Heart right ventricle (tissue), 16 donors: Measurements from ENCODE around the gene NECAB2. TPM values are rescaled to one million over a fixed set of nuclear protein-coding genes. Genes with fewer than 3 reads are reported as not detected.

Experiments used
- ATAC-seq, 8 donors: fragments of 200-7000 bp; cut with Tn5 transposase; one replicate each; pipeline ENCODE4 v1.9.1; 2020; ENCODE audit warnings: mild to moderate bottlenecking in 8 of 8, moderate library complexity in 8 of 8, moderate number of reproducible peaks in 1 of 8
- DNase-seq, 2 donors: peaks; one replicate each; pipeline ENCODE4 v3.0.0-alpha.2; 2020
- H3K27ac ChIP-seq, 10 donors: fragments of 200-600 bp; sonication (generic) in 2 of 10; one replicate each; pipeline versions ENCODE4 v1.5.0 to v1.8.0; 2020 to 2022; ENCODE audit warnings: mild to moderate bottlenecking in 3 of 10
- H3K27me3 ChIP-seq, 7 donors: fragments of 200-600 bp; one replicate each; pipeline ENCODE4 v1.8.0; 2021 to 2022; ENCODE audit warnings: mild to moderate bottlenecking in 2 of 7
- H3K36me3 ChIP-seq, 9 donors: fragments of 200-600 bp; sonication (generic) in 1 of 9; one replicate each; pipeline versions ENCODE4 v1.5.0 to v1.8.0; 2020 to 2022; ENCODE audit warnings: mild to moderate bottlenecking in 2 of 9
- H3K4me1 ChIP-seq, 9 donors: fragments of 200-600 bp; sonication (generic) in 1 of 9; one replicate each; pipeline versions ENCODE4 v1.5.0 to v1.8.0; 2020 to 2022; ENCODE audit warnings: mild to moderate bottlenecking in 4 of 9
- H3K4me3 ChIP-seq, 10 donors: fragments of 200-600 bp; sonication (generic) in 2 of 10; one replicate each; pipeline versions ENCODE4 v1.5.0 to v1.8.0; 2020 to 2022; ENCODE audit warnings: mild to moderate bottlenecking in 7 of 10, moderate library complexity in 2 of 10
- H3K9me3 ChIP-seq, 11 donors: fragments of 200-600 bp in 10 of 11; sonication (generic) in 2 of 11; one replicate each; pipeline versions ENCODE4 v1.5.0 to v1.8.0; 2013 to 2022; ENCODE audit warnings: mild to moderate bottlenecking in 2 of 11, control low read depth in 1 of 11, moderate library complexity in 1 of 11
- CTCF ChIP-seq, 9 donors: fragments of 200-600 bp; sonication (generic) in 2 of 9; IDR thresholded peaks; one replicate each; pipeline versions ENCODE4 v1.5.0 to v1.8.0; 2021 to 2022; ENCODE audit warnings: antibody characterized with exemption in 9 of 9, mild to moderate bottlenecking in 5 of 9, moderate library complexity in 1 of 9
- WGBS, 2 donors: extraction: QIAGEN DNeasy Blood & Tissue Kit; methylation state at CpG; one replicate each; pipeline ENCODE4 v1.1.7; 2013; ENCODE audit warnings: inconsistent platforms in 1 of 2; 5-methylcytosine and 5-hydroxymethylcytosine counted together
- intact Hi-C, 10 donors: fragments of 100-400 bp; cut with DNase I; formaldehyde crosslinking; loops; one replicate each; pipeline versions ENCODE4 v1.11.1 to v1.14.2; 2022
- polyA plus RNA-seq, 2 donors: library from polyadenylated mRNA; stranded (reverse); fragments of 200-250 nt; gene quantifications; one replicate each; pipeline ENCODE4 v1.2.3, GENCODE V29; 2013
- total RNA-seq, 10 donors: library from RNA; stranded (reverse); fragmentation: NEBNext Ultra II Directional in 3 of 10; extraction: Animal tissue kit (Norgen Biotek cat#: 25700) in 3 of 10; gene quantifications; one replicate each; pipeline versions ENCODE4 v1.2.1 to v1.2.4, GENCODE V29; 2021 to 2023
- donor health status: Arrhythmogenic right ventricular cardiomyopathy.
- donor health status: ischemic (EF 13 %, LVEDD 7.1; RV severe dilation, severe dysfunction).
- donor health status: healthy with polysubstance abuse.
- donor health status: DM: no; HTN: yes; CAD: no.
- donor health status: DM: no; HTN: no; CAD: no.
- donor health status: ischemic (EF 25% LVEDD 6.9; RV normal size, moderate dysfunction).
- donor health status: ischemic (EF 25% LVEDD 5.7; RV mildly dilated, moderate dysfunction).
- donor health status: healthy.
- donor health status: DM: yes; HTN: yes; CAD: no.
- donor health status: Ischemic cardiomyopathy.
- donor health status: ischemic (EF 35%, LVEDD 5.7; RV mildly dilated, moderate dysfunction).
- donor health status: nonischemic (EF 11% LVEDD 7.7; RV severe dilation, severe dysfunction).
- donor health status: DM: yes; HTN: yes; CAD: no.
- donor health status: PGD.
- donor health status: ischemic (EF 29% LVEDD 5.4; RV normal size, mild dysfunction).
- donor health status: nonischemic (EF 23%, LVEDD 6.1; RV moderate dilation, normal function).

The NECAB2 gene
- total and polyA plus RNA-seq, 12 donors: 0.32 to 3.2 (median 1.0) TPM

- Histone ChIP-seq H3K4me1 (peaks cover 0 to 6% (median 0%) of the 10 kb centered on the region in 9 donors), H3K4me3 (no peak overlapping the region), H3K27ac (no peak overlapping the region), H3K9me3 (peaks cover 0 to 23% (median 5%) of the 10 kb centered on the region in 11 donors), H3K36me3 (no peaks in the 10 kb centered on the region), H3K27me3 (no peaks in the 10 kb centered on the region)
- no peak for DNase-seq
- no peak for TF ChIP-seq CTCF (IDR thresholded peaks at IDR 0.05)
- intact Hi-C loops: loop anchor here in 1 of 10 donors (10.0 kb wide), 1 partner anchor 66 kb away; the partner anchor contains the start of gene SLC38A8
- no peak for ATAC-seq
- 72 to 85% methylated on average over 5 of the region's 5 CpGs for WGBS, 2 donors
These were observed 10.4 kb downstream of the NECAB2 start for GRCh38 chr16:83978401-83978904.

- no peak for ATAC-seq
- Histone ChIP-seq H3K4me3 (no peak overlapping the region), H3K4me1 (peaks cover 0 to 8% (median 0%) of the 10 kb centered on the region in 9 donors), H3K36me3 (no peaks in the 10 kb centered on the region), H3K9me3 (peaks cover 0 to 23% (median 5%) of the 10 kb centered on the region in 11 donors), H3K27ac (no peak overlapping the region), H3K27me3 (no peaks in the 10 kb centered on the region)
- WGBS, 2 donors: 93 to 96% methylated on average over 7 of the region's 7 CpGs
- intact Hi-C loops: loop anchor here in 1 of 10 donors (10.0 kb wide), 1 partner anchor 65 kb away; the partner anchor contains the start of gene SLC38A8
- no peak for TF ChIP-seq CTCF (IDR thresholded peaks at IDR 0.05)
- no peak for DNase-seq
These were observed 11.4 kb downstream of the NECAB2 start for GRCh38 chr16:83979441-83979840.

- Histone ChIP-seq H3K27ac (no peak overlapping the region), H3K4me3 (no peak overlapping the region), H3K4me1 (peaks cover 0 to 8% (median 0%) of the 10 kb centered on the region in 9 donors), H3K9me3 (peaks cover 0 to 23% (median 5%) of the 10 kb centered on the region in 11 donors), H3K27me3 (no peaks in the 10 kb centered on the region), H3K36me3 (no peaks in the 10 kb centered on the region)
- no peak for TF ChIP-seq CTCF (IDR thresholded peaks at IDR 0.05)
- intact Hi-C loops: no loop called here
- peak in 1 of 8 donors; percentile 48 for ATAC-seq
- no peak for DNase-seq
- 94% methylated on average over 2 of the region's 2 CpGs for WGBS, 2 donors
These were observed 12.8 kb downstream of the NECAB2 start for GRCh38 chr16:83980794-83981193.

GRCh38 chr16:83981799-83982198 lies 13.8 kb downstream of the NECAB2 start:
- H3K9me3 ChIP-seq: peaks cover 0 to 23% (median 5%) of the 10 kb centered on the region in 11 donors
- WGBS, 2 donors: 98 to 100% methylated on average over 8 of the region's 8 CpGs
- H3K4me1 ChIP-seq: peaks cover 0 to 8% (median 0%) of the 10 kb centered on the region in 9 donors
- intact Hi-C loops: no loop called here
- no peak for TF ChIP-seq CTCF (IDR thresholded peaks at IDR 0.05)
- DNase-seq: no peak
- ATAC-seq: no peak
- no peaks in the 10 kb centered on the region for H3K36me3 ChIP-seq
- H3K27me3 ChIP-seq: no peaks in the 10 kb centered on the region
- no peak overlapping the region for H3K27ac ChIP-seq
- no peak overlapping the region for H3K4me3 ChIP-seq
